ENCODE measurements around the gene PPIL1. TPM values are rescaled to one million over a fixed set of nuclear protein-coding genes. Genes with fewer than 3 reads are reported as not detected.

Gene PPIL1
- total RNA-seq, 4 donors from 2014 or later = 4.1 to 16.6 (median 7.7) TPM

DNA sequence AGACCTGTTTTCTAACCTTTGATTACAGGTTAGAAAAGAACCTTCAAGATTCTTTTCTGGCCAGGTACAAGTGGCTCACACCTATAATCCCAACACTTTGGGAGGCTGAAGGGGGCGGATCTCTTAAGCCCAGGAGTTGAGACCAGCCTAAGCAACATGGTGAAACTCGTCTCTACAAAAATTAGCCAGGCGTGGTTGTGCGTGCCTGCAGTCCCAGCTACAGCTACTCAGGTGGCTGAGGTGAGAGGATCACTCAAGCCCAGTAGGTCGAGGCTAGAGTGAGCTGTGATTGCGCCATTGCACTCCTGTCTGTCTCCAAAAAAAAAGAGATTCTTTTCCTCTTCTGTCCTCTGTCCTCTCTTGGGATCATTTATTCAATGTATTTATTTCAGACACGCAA lies 14.5 kb downstream of the PPIL1 start:
- no peaks in the 10 kb centered on the region for H3K9me3 ChIP-seq
- H3K27ac ChIP-seq = no peak overlapping the region
- H3K4me3 ChIP-seq = no peak overlapping the region
- TF ChIP-seq EP300 (IDR thresholded peaks at IDR 0.05) = no peak
- TF ChIP-seq POLR2AphosphoS5 (IDR thresholded peaks at IDR 0.05) = no peak
- TF ChIP-seq POLR2A (IDR thresholded peaks at IDR 0.05) = no peak
- TF ChIP-seq, protein P1, sequence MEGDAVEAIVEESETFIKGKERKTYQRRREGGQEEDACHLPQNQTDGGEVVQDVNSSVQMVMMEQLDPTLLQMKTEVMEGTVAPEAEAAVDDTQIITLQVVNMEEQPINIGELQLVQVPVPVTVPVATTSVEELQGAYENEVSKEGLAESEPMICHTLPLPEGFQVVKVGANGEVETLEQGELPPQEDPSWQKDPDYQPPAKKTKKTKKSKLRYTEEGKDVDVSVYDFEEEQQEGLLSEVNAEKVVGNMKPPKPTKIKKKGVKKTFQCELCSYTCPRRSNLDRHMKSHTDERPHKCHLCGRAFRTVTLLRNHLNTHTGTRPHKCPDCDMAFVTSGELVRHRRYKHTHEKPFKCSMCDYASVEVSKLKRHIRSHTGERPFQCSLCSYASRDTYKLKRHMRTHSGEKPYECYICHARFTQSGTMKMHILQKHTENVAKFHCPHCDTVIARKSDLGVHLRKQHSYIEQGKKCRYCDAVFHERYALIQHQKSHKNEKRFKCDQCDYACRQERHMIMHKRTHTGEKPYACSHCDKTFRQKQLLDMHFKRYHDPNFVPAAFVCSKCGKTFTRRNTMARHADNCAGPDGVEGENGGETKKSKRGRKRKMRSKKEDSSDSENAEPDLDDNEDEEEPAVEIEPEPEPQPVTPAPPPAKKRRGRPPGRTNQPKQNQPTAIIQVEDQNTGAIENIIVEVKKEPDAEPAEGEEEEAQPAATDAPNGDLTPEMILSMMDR (IDR thresholded peaks at IDR 0.05) = no peak
- no peaks in the 10 kb centered on the region for H3K27me3 ChIP-seq
- no peak for DNase-seq (ENCODE audit: low spot score in 2 of 2)
- peaks cover 5% of the 10 kb centered on the region for H3K4me1 ChIP-seq
- 81% methylated on average over 7 of the region's 7 CpGs for WGBS
- H3K36me3 ChIP-seq = peaks cover 6% of the 10 kb centered on the region

DNA sequence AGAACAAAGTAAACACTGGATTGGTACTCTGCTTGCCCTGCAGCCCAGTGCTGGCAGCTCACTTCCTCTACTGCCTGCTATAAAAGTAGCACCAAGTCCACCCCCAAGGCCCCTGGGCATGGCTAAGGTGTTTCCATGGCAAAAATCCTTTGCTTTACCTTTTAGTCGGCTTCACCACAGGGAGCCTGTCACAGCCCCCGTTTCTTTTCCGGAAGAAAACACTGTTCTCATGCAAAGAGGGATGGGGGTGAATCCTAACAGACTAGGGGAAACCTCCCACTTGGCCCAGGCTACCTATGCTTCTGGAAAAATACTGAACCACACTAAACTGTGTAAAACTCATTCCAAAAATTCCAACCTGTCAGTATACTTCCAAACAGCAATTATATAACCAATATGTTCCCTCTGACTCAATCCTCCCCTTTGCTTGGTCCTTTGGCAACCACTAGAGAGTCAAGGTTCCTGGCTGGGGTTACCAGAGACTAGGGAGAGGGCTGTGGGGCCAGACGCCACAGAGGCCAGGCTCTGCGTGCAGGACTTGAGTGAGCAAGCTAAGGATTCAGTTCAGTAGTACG lies 16.1 kb downstream of the PPIL1 start:
- no peak for TF ChIP-seq POLR2AphosphoS5 (IDR thresholded peaks at IDR 0.05)
- no peak for TF ChIP-seq POLR2A (IDR thresholded peaks at IDR 0.05)
- no peak for DNase-seq (ENCODE audit: low spot score in 2 of 2)
- Histone ChIP-seq H3K9me3 (no peaks in the 10 kb centered on the region), H3K27ac (no peak overlapping the region), H3K27me3 (no peaks in the 10 kb centered on the region), H3K36me3 (peaks cover 7% of the 10 kb centered on the region), H3K4me1 (peaks cover 7% of the 10 kb centered on the region), H3K4me3 (no peak overlapping the region)
- 59% methylated on average over 6 of the region's 6 CpGs for WGBS

DNA sequence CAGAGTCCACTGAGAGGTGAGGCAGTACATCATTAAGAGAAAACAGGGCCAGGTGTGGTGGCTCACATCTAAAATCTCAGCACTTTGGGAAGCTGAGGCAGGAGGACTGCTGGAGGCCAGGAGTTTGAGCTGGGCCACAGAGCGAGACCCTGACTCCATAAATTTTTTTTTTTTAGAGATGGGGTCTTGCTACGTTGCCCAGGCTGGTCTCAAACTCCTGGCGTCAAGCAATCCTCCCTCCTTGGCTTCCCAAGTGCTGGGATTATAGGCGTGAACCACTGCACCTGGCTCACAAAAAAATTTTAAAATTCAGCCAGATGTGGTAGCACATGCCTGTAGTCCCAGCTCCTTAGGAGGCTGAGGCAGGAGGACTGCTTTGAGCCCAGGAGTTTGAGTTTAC lies 17.3 kb downstream of the PPIL1 start:
- WGBS = 96% methylated on average over 4 of the region's 4 CpGs
- Histone ChIP-seq H3K9me3 (no peaks in the 10 kb centered on the region), H3K4me1 (peaks cover 7% of the 10 kb centered on the region), H3K36me3 (peaks cover 7% of the 10 kb centered on the region), H3K27ac (no peak overlapping the region), H3K27me3 (no peaks in the 10 kb centered on the region), H3K4me3 (no peak overlapping the region)
- DNase-seq (ENCODE audit: low spot score in 2 of 2) = no peak
- TF ChIP-seq POLR2A (IDR thresholded peaks at IDR 0.05) (no peak), POLR2AphosphoS5 (IDR thresholded peaks at IDR 0.05) (no peak), EP300 (IDR thresholded peaks at IDR 0.05) (no peak)
- TF ChIP-seq, protein P1 (IDR thresholded peaks at IDR 0.05) = no peak

DNA sequence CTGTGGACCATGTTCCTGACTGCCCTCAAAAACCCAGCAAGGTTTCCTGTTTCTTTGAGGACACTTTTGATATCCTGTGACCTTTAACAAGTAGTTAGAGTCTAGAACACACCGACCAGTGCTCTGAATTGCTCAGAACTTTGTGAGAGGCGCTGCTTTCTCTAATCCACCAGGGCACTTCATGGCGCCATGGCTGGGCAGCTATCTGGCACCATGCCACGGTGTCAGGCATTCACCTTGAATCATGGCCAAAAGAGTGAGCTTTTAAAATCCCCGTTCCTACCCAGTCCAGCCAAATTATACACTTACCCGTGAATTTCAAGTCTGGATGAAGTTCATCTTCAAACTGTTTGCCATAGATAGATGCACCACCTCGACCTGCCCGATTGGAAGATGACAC lies 18.3 kb downstream of the PPIL1 start:
- Histone ChIP-seq H3K9me3 (no peaks in the 10 kb centered on the region), H3K27ac (no peak overlapping the region), H3K4me3 (no peak overlapping the region), H3K36me3 (peaks cover 7% of the 10 kb centered on the region), H3K4me1 (peaks cover 12% of the 10 kb centered on the region), H3K27me3 (no peaks in the 10 kb centered on the region)
- 85% methylated on average over 8 of the region's 8 CpGs for WGBS
- DNase-seq (ENCODE audit: low spot score in 2 of 2) = no peak
- no peak for TF ChIP-seq EP300 (IDR thresholded peaks at IDR 0.05)
- TF ChIP-seq, protein P1 (IDR thresholded peaks at IDR 0.05) = no peak
- TF ChIP-seq POLR2A (IDR thresholded peaks at IDR 0.05) = no peak
- no peak for TF ChIP-seq POLR2AphosphoS5 (IDR thresholded peaks at IDR 0.05)

DNA sequence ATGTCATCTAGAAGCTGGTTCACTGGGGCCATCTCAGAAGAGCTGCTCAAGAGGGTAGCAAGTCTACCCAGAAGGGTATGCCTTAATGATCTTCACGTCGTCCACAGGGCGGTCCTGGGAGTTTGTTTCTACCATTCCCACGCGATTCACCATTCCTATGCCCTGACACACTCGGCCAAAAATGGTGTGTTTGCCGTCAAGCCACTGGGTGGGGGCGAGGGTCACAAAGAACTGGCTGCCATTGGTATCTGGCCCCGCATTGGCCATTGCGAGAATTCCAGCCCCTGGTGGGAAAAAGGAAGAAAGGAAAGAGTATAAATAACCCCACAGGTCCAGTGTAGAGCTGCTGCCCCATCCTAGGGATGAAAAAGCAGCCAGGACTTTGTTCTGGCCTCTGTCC lies 18.9 kb downstream of the PPIL1 start:
- H3K36me3 ChIP-seq = peaks cover 7% of the 10 kb centered on the region
- H3K4me1 ChIP-seq = peaks cover 16% of the 10 kb centered on the region
- WGBS = 88% methylated on average over 10 of the region's 10 CpGs
- DNase-seq (ENCODE audit: low spot score in 2 of 2) = no peak
- H3K27ac ChIP-seq = no peak overlapping the region
- H3K9me3 ChIP-seq = no peaks in the 10 kb centered on the region
- no peak overlapping the region for H3K4me3 ChIP-seq
- TF ChIP-seq POLR2A (IDR thresholded peaks at IDR 0.05) (no peak), POLR2AphosphoS5 (IDR thresholded peaks at IDR 0.05) (no peak), EP300 (IDR thresholded peaks at IDR 0.05) (no peak)
- TF ChIP-seq, protein P1 (IDR thresholded peaks at IDR 0.05) = no peak
- H3K27me3 ChIP-seq = no peaks in the 10 kb centered on the region

DNA sequence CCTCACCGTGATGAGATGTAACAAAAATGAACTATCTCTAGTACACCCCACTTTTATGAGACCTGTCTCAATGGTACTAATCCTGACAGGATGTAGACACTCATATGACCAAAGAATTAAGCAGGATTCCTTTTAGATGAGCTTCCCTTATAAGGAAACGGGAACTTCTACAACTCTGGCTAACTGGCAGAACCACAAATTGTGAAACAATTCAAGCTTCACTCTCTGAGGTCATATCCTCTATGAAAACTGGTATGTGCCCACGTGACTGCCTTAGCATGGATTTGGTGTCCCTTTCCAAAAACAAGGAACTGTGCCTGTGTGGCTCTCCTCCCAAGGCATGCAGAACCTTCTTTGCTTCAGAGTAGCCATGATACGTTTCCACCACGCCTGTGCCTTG lies 21.3 kb downstream of the PPIL1 start:
- WGBS = 68% methylated on average over 5 of the region's 5 CpGs
- Histone ChIP-seq H3K27ac (no peak overlapping the region), H3K9me3 (no peaks in the 10 kb centered on the region), H3K36me3 (peaks cover 7% of the 10 kb centered on the region), H3K27me3 (no peaks in the 10 kb centered on the region), H3K4me3 (no peak overlapping the region), H3K4me1 (peaks cover 40% of the 10 kb centered on the region)
- no peak for TF ChIP-seq EP300 (IDR thresholded peaks at IDR 0.05)
- TF ChIP-seq, protein P1 (IDR thresholded peaks at IDR 0.05) = no peak
- TF ChIP-seq POLR2AphosphoS5 (IDR thresholded peaks at IDR 0.05) = no peak
- TF ChIP-seq POLR2A (IDR thresholded peaks at IDR 0.05) = no peak
- peak in 1 of 2 donors; percentile 60 for DNase-seq (ENCODE audit: low spot score in 2 of 2)
